ENCODE measurements around the gene SCN10A.
A peak's percentile ranks its signal among the peaks of the same experiment; 100 is the strongest.

SCN10A gene

GRCh38 chr3:38816026-38816425, at the start of gene SCN10A:
SCN10A (minus strand) TSS chr3:38816217; CDS start chr3:38794010, 22,207 bp downstream.
- FAIRE-seq: no peak

GRCh38 chr3:38853011-38853410, 37.0 kb upstream of the SCN10A start:
- FAIRE-seq: no peak

GRCh38 chr3:38843898-38844297, 27.9 kb upstream of the SCN10A start:
- no peak for FAIRE-seq

DNA sequence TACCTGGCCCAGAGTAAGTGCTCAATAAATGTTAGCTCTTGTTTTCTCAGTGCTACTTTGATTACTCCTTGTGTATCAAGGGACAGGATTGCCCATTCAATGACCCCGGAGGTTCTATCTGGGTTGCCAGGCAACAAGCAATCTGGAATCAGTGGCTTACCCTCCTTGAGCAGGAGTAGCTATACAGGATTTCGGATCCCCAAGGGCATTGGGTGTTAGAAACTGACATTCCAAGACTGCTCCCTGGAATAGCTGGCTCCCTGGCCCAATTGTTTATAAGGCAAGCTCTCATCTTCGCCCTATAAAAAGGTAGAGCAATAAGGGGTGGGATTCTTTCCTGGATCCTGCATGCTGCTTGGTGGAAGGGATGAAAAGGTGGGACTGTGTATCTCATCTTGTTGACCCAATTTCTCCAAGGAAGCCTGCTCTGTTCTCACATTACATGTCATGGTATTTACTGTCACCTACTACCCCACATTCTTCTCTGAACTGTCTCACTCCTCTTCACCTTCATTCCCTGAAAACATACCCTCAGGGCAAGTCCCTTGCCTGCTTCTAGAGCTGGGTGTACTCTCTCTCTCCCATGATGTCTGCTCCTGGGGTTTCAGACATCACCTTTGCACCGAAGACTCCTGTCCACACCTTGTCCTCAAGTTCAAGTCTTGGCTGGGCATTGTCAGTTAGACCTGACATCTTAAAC, 26.4 kb upstream of the SCN10A start:
- no peak for FAIRE-seq

DNA sequence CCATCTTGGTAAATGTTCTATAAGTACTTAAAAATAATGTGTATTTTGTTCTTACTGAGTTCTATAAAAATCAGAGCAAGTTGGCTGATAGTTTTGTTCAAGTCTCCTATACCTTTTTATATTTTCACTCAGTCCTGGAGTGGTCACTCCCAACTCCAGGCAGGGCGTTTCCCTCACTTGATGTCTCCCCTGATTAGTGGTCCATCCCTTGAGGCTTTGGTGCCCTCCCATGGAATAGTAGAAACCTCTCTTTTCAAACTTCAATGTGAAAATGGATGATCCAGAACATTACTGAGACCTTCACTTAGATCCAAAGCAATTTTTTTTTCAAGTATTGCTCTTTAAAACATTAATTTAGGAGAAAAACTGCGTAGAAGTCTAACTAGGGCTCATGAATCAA, 25.0 kb upstream of the SCN10A start:
- no peak for FAIRE-seq

DNA sequence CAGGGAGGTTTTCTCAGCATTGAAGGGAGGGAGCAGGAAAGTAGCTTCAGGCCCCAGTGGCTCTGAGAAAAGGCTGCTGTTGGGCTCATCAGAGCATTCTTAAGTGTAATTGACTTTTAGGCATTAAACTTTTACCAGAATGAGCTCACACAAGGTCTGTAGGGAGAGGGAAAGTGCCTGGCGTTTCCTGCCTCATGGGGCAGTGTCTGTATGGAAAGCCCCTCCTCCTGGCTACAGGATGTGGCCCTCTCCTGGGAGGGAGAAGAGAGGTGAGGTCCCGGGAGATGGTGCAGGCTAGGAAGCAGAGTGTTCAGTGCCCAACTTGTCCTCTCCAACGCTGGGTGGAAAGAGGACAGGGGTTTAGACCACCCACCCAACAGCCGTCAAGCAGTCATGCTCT, 21.3 kb upstream of the SCN10A start:
- no peak for FAIRE-seq

DNA sequence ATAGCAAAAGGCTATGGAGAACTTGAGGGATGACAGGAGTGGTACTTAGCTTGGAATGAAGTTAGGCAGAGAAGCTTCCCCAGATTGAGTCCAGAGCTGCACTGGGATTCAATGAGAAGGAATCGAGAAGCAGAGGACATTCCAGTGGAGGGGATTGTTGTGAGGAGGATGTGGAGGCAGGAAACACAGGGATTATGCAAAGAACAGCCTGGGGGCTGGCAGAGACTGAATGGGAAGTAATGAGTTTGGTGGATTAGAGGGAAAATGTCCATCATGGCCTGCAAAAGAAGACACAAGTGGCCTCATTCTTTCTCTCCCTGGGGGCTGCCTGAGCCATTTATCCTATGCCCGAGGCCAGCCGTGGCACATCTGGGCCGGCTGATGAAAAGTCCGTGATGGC, 20.5 kb upstream of the SCN10A start:
- FAIRE-seq: no peak

DNA sequence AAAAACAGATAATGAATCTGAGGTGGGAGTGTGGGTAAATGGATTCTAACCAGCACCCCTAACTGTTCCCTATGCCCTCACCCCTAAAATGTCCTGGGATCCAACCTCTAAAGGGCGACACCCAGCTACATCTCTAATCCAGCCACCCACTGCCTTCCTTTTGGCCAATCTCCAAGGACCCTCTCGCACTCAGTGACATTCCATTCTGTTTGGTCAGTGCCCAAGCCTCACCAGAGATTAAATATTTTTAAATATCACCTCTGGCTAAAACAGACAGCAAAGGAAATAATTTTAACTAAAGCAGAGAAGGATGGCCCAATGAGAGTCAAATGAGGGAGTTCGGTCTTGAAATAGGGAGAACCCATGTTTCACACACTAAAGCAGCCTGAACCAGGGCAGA, 19.9 kb upstream of the SCN10A start:
- FAIRE-seq: no peak

GRCh38 chr3:38834717-38835116, 18.7 kb upstream of the SCN10A start:
- FAIRE-seq: no peak

GRCh38 chr3:38834110-38834509, 18.1 kb upstream of the SCN10A start:
- no peak for FAIRE-seq

DNA sequence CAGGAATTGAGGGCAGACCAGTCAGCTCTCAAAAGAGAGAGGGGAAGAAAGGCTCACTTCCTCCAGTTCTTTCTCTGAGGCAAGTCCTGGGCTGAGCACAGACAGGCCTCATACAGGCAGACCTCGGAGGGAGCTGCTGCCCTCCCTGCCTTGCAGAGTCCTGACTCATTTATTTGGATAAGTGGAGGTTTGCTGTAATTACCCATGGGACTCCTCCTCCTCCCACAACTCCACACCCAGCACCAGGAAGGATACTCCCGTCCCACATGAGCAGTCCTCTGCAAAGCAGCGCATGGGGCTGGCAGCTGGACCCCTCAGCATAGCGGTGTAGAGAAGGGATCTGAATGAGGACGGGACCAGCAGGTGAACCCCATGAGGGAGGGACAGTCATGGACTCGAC, 13.4 kb upstream of the SCN10A start:
- FAIRE-seq: no peak

DNA sequence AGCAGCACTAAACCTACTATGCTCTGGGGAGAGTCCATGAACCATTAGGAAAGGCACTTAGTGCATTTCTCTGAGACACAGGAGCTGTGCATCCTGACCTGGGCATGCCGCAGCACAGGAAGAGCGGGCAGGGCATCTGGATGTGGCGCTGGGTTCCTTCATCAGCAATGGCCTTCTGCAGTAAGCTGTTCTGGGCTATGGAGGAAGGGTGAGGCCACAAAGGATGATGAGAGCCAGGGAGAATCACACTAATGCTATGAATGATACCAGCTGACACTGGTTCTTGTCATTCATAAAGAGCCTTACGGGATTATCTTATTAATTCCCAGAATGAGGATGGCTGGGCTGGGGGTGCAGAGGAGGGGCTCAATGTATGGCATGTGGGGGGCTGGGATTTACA, 12.7 kb upstream of the SCN10A start:
- no peak for FAIRE-seq

- no peak for FAIRE-seq
Measured at GRCh38 chr3:38827791-38828190, 11.8 kb upstream of the SCN10A start.

DNA sequence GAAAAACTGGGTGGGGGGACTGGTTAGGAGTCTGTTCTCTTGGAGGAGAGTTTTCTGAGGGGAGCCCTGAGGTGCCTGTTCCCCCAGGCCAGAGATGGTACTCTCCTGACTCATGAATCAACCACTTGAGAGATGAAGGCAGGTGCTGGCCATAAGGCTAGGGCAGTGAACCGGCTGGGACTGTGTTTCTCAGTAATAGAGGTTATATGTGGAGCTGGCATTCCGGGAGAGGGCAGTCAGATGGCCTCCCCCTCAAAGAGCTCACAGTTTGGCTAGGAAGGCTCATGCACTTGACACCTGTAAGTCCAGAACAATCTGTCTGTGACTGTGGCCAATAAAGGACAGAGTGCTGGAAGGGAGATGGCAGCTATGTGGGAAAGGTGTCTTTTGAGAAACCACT, 10.0 kb upstream of the SCN10A start:
- FAIRE-seq: no peak

GRCh38 chr3:38824349-38824748, 8.3 kb upstream of the SCN10A start:
- no peak for FAIRE-seq

- no peak for FAIRE-seq
Measured at GRCh38 chr3:38823722-38824121, 7.7 kb upstream of the SCN10A start.

GRCh38 chr3:38823186-38823585, 7.2 kb upstream of the SCN10A start:
- no peak for FAIRE-seq

DNA sequence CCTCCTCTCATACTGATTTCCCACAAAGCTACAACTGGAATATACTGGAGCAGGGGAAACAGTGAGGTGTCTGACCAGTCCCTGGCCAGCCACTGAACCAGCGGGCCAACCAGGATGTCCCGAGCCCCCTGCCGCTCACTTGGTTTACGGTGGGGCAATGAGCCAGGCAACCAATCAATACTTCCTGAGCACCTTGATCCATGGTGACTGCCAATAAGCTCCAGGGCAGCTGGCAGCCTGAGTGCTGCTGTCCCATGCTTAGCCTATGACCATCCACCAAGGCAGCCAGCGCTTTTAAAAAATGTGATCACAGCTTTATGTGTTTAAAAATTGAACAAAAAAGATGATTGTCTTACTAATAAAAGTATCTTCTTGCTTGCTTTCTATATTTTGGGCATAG, 4.2 kb downstream of the SCN10A start:
- no peak for FAIRE-seq

- no peak for FAIRE-seq
Measured at GRCh38 chr3:38805765-38806386, 10.1 kb downstream of the SCN10A start.

DNA sequence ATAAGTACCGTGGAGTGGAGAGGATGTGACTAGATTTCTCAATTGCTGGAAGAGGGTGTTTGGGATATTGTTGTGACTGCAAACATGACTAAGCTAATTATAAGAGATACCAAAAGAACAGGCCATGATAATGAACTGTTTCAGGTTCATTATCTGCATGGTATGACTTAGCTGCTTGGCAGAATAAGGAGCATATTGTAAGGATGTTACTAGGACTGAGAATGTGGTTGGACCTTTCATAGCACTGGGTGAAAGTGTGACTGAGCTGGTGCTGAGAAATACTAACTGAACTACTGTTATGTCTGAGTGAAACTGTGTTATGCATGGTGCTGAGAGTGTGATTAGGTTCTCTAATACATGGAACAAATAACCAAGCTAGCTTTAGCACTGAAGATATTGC, 11.0 kb downstream of the SCN10A start:
- no peak for FAIRE-seq

GRCh38 chr3:38800511-38800910, 15.5 kb downstream of the SCN10A start:
- FAIRE-seq: no peak

DNA sequence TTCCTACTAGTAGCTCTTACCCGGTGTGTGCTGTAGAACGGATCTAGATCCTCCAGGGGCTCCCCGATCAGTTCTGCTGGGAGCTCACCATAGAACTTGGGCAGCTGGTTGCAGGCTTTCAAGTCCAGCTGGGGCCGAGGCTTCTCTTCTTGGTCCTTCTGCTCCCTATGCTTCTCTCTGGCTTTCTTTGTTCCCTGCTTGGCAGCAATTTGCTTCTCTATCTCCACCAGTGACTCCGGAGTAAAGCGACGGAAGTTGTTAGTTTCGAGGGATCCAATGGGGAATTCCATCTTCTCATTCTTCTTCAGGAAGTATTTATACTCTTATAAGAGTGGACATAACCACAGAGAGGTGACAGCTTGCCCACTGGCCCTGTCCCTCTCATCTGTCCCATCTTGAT, 22.3 kb downstream of the SCN10A start:
- no peak for FAIRE-seq

- peak; percentile 38 for FAIRE-seq
Measured at GRCh38 chr3:38792983-38793382, 23.0 kb downstream of the SCN10A start.

- no peak for FAIRE-seq
Measured at GRCh38 chr3:38782148-38782547, 33.9 kb downstream of the SCN10A start.

- no peak for FAIRE-seq
Measured at GRCh38 chr3:38773528-38773927, 42.5 kb downstream of the SCN10A start.

Measured in colon (tissue), 2 donors.